HG03439 (cell line): ENCODE measurements around the gene EID1.
"Not testable (repeated sequence)": the region's sequence is repeated elsewhere in the genome, so short reads cannot be mapped to it uniquely, and the experiment has no call there.

Source experiments
- ATAC-seq: cut with Tn5 transposase; IDR thresholded peaks from one replicate; pipeline ENCODE4 v1.9.1; 2021; ENCODE audit warnings: mild to moderate bottlenecking, moderate library complexity; ENCODE audit not compliant: unreplicated experiment

The EID1 gene

GRCh38 chr15:48905847-48906246, 27.9 kb downstream of the EID1 start:
- no peak for ATAC-seq

- not testable (repeated sequence) for ATAC-seq
These were observed 31.4 kb downstream of the EID1 start for GRCh38 chr15:48909313-48909712.

- ATAC-seq: not testable (repeated sequence)
These were observed 32.6 kb downstream of the EID1 start for GRCh38 chr15:48910554-48910953.

- ATAC-seq: no peak
These were observed 35.2 kb downstream of the EID1 start for GRCh38 chr15:48913141-48913540.

GRCh38 chr15:48914717-48915116, 36.8 kb downstream of the EID1 start:
- ATAC-seq: no peak

- ATAC-seq: no peak
These were observed 37.9 kb downstream of the EID1 start for GRCh38 chr15:48915861-48916260.

- ATAC-seq: no peak
These were observed 38.8 kb downstream of the EID1 start for GRCh38 chr15:48916721-48917120.

- no peak for ATAC-seq
These were observed 44.1 kb downstream of the EID1 start for GRCh38 chr15:48922046-48922445.

GRCh38 chr15:48924528-48925393, 46.8 kb downstream of the EID1 start:
- ATAC-seq: no peak

- ATAC-seq: no peak
These were observed 47.8 kb downstream of the EID1 start for GRCh38 chr15:48925714-48926223.

- ATAC-seq: no peak
These were observed 51.1 kb downstream of the EID1 start for GRCh38 chr15:48928877-48929538.

- ATAC-seq: no peak
These were observed 51.7 kb downstream of the EID1 start for GRCh38 chr15:48929661-48930060.
